Epithelial cell of alveolus of lung (primary cell): ENCODE data around the gene SLC15A1. TPM values are rescaled to one million over a fixed set of nuclear protein-coding genes. Genes with fewer than 3 reads are reported as not detected.

Experiments
- total RNA-seq: library from RNA; depleted of rRNA; stranded (reverse); fragments of >200 nt; gene quantifications from 2 replicates; pipeline ENCODE4 v1.2.1, GENCODE V29; 2015

The SLC15A1 gene, protein sequence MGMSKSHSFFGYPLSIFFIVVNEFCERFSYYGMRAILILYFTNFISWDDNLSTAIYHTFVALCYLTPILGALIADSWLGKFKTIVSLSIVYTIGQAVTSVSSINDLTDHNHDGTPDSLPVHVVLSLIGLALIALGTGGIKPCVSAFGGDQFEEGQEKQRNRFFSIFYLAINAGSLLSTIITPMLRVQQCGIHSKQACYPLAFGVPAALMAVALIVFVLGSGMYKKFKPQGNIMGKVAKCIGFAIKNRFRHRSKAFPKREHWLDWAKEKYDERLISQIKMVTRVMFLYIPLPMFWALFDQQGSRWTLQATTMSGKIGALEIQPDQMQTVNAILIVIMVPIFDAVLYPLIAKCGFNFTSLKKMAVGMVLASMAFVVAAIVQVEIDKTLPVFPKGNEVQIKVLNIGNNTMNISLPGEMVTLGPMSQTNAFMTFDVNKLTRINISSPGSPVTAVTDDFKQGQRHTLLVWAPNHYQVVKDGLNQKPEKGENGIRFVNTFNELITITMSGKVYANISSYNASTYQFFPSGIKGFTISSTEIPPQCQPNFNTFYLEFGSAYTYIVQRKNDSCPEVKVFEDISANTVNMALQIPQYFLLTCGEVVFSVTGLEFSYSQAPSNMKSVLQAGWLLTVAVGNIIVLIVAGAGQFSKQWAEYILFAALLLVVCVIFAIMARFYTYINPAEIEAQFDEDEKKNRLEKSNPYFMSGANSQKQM
- total RNA-seq, result not detected in 2 replicates

DNA sequence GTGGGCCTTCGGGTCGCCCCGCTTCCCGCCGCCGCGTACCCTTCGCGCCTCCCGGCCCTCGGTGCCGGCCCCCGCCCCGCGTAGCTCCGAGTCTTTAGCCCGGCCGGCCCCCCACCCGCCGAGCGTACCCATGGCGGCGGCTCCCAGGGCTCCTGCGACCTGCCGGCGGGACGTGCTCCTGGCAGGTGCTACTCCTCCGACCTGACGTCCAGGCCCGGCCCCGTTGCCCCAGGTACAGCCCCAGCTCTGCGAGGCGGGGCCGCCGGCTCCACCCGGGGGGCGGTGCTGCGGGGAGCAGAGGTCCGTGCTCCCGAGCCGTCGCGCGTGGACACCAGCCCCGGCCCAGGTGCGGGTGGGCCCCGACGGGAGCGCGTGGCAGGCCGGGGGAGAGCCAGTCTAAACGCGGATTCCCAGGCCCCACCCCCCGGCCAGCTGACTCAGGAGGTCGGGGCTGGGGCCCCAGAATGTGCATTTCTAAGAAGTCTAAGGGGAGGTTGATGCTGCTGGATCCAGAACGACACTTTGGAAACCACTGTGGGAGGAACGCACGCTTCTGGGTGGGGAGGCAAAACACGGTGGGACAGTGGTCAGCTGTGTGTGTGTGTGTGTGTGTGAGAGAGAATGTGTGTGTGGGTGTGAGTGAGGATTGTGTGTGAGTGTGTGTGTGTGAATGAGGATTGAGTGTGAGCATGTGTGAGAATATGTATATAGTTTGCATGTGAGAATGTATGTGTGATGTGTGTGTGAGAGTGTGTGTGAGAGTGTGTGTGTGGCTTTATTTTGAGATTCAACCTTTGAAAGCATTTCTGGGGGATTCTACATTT lies at the start of gene SLC15A1:
TSS of gene SLC15A1 (minus strand) at position 206 of the 824 bp plus-strand sequence. CDS start at position 132, 74 bp downstream.

Other genes with a start within 250 kb of the SLC15A1 start
- gene STK24, start 175.6 kb downstream of the SLC15A1 start, total RNA-seq, result 89.0 and 98.0 TPM in 2 replicates
- 5.7 and 15.5 TPM in 2 replicates for gene DOCK9, start 225.4 kb upstream of the SLC15A1 start, total RNA-seq